GM21723 (cell line): Measurements from ENCODE around the gene HOXA10.

Experiments used
- ATAC-seq: cut with Tn5 transposase; IDR thresholded peaks from one replicate; pipeline ENCODE4 v1.9.1; 2021; ENCODE audit warnings: mild to moderate bottlenecking, moderate library complexity; ENCODE audit not compliant: unreplicated experiment

HOXA10 gene

GRCh38 chr7:27203964-27204594 is 30.0 kb upstream of the HOXA10 start:
- no peak for ATAC-seq

GRCh38 chr7:27203365-27203953 is 29.3 kb upstream of the HOXA10 start:
- no peak for ATAC-seq

GRCh38 chr7:27202862-27203134 is 28.7 kb upstream of the HOXA10 start:
- no peak for ATAC-seq

GRCh38 chr7:27202018-27202861 is 28.1 kb upstream of the HOXA10 start:
- no peak for ATAC-seq

- no peak for ATAC-seq
Observed at GRCh38 chr7:27201580-27202017, 27.5 kb upstream of the HOXA10 start.

- no peak for ATAC-seq
Observed at GRCh38 chr7:27200761-27201579, 26.9 kb upstream of the HOXA10 start.

GRCh38 chr7:27199849-27200760 is 26.0 kb upstream of the HOXA10 start, which contains the start of gene HOXA13:
HOXA13 (minus strand) TSS chr7:27200091; CDS start chr7:27200077, 14 bp downstream.
- no peak for ATAC-seq

GRCh38 chr7:27198871-27199801 is 25.0 kb upstream of the HOXA10 start:
- no peak for ATAC-seq

- no peak for ATAC-seq
Observed at GRCh38 chr7:27198138-27198841, 24.2 kb upstream of the HOXA10 start.

GRCh38 chr7:27197137-27198042 is 23.3 kb upstream of the HOXA10 start:
- ATAC-seq, result no peak

- no peak for ATAC-seq
Observed at GRCh38 chr7:27196287-27196767, 22.2 kb upstream of the HOXA10 start.

GRCh38 chr7:27194686-27195379 is 20.7 kb upstream of the HOXA10 start:
- ATAC-seq, result no peak

GRCh38 chr7:27194002-27194352 is 19.9 kb upstream of the HOXA10 start:
- no peak for ATAC-seq

GRCh38 chr7:27193335-27194001 is 19.3 kb upstream of the HOXA10 start:
- no peak for ATAC-seq

- no peak for ATAC-seq
Observed at GRCh38 chr7:27192546-27193334, 18.6 kb upstream of the HOXA10 start.
